CD14-positive monocyte (primary cell): ENCODE results near the gene CCDC116. TPM values are rescaled to one million over a fixed set of nuclear protein-coding genes. Genes with fewer than 3 reads are reported as not detected.

Source experiments
- DNase-seq, 3 donors: peaks; one replicate each; pipeline ENCODE4 v3.0.0-alpha.2; 2011 to 2022
- H2AFZ ChIP-seq: 2 replicates; pipeline ENCODE4 v1.6.0; 2012; ENCODE audit warnings: mild to moderate bottlenecking, low read depth, low read length, inconsistent platforms; ENCODE audit not compliant: insufficient read depth, poor library complexity, severe bottlenecking
- H3K27ac ChIP-seq, 2 donors: 1 replicate in 1 of 2; 2 replicates in 1 of 2; pipeline ENCODE4 v1.5.1; 2012 to 2013; ENCODE audit warnings: low read length in 2 of 2, control low read depth in 1 of 2, inconsistent platforms in 1 of 2, low read depth in 1 of 2, mild to moderate bottlenecking in 1 of 2
- H3K27me3 ChIP-seq, 2 donors: one replicate each; pipeline versions ENCODE4 v1.6.0 to v1.6.1; 2011 to 2013; ENCODE audit warnings: low read length in 2 of 2; ENCODE audit not compliant: control insufficient read depth in 2 of 2, insufficient read depth in 2 of 2
- H3K36me3 ChIP-seq, 2 donors: replicated peaks in 1 of 2; 1 replicate in 1 of 2; 2 replicates in 1 of 2; pipeline versions ENCODE4 v1.5.1 to v1.6.1; 2012 to 2013; ENCODE audit warnings: low read length in 2 of 2, control low read depth in 1 of 2, inconsistent platforms in 1 of 2, mild to moderate bottlenecking in 1 of 2; ENCODE audit not compliant: insufficient read depth in 2 of 2, control insufficient read depth in 1 of 2
- H3K4me1 ChIP-seq, 2 donors: 1 replicate in 1 of 2; 2 replicates in 1 of 2; pipeline versions ENCODE4 v1.5.1 to v1.6.1; 2012 to 2013; ENCODE audit warnings: low read length in 2 of 2, control low read depth in 1 of 2, inconsistent platforms in 1 of 2, mild to moderate bottlenecking in 1 of 2, moderate library complexity in 1 of 2; ENCODE audit not compliant: insufficient read depth in 2 of 2, control insufficient read depth in 1 of 2
- H3K4me2 ChIP-seq: replicated peaks from 2 replicates; pipeline ENCODE3; 2012; ENCODE audit warnings: low read length, moderate library complexity, mild to moderate bottlenecking; ENCODE audit not compliant: poor library complexity, severe bottlenecking; ENCODE audit errors: extremely low read depth
- H3K4me3 ChIP-seq, 3 experiments: fragments of 200-600 bp in 1 of 3; sonication (generic) in 1 of 3; replicated peaks in 1 of 3; 1 replicate in 2 of 3; 2 replicates in 1 of 3; pipeline ENCODE4 v1.5.1; 2011 to 2013; ENCODE audit warnings: low read length in 3 of 3, mild to moderate bottlenecking in 3 of 3, control low read depth in 2 of 3, low read depth in 2 of 3, inconsistent platforms in 1 of 3, moderate library complexity in 1 of 3
- H3K79me2 ChIP-seq: 2 replicates; pipeline ENCODE4 v1.6.0; 2012; ENCODE audit warnings: mild to moderate bottlenecking, control low read depth, inconsistent platforms, low read length, moderate library complexity; ENCODE audit not compliant: insufficient read depth
- H3K9ac ChIP-seq: 2 replicates; pipeline ENCODE4 v1.6.0; 2017; ENCODE audit warnings: low read length, mild to moderate bottlenecking; ENCODE audit not compliant: insufficient read depth, poor library complexity, severe bottlenecking
- H3K9me3 ChIP-seq, 2 donors: replicated peaks in 1 of 2; 1 replicate in 1 of 2; 2 replicates in 1 of 2; pipeline versions ENCODE4 v1.5.1 to v1.6.1; 2012 to 2013; ENCODE audit warnings: low read length in 2 of 2, control low read depth in 1 of 2; ENCODE audit not compliant: control insufficient read depth in 1 of 2, insufficient read depth in 1 of 2
- H4K20me1 ChIP-seq: 2 replicates; pipeline ENCODE4 v1.6.0; 2012; ENCODE audit warnings: mild to moderate bottlenecking, low read length, control low read depth, moderate library complexity; ENCODE audit not compliant: insufficient read depth
- H3K27ac Mint-ChIP-seq, 7 donors: one replicate each; pipeline ENCODE4 v1.8.0; 2020; ENCODE audit warnings: mild to moderate bottlenecking in 7 of 7, mixed read lengths in 7 of 7, moderate library complexity in 6 of 7, inconsistent platforms in 2 of 7
- H3K27me3 Mint-ChIP-seq, 3 donors: one replicate each; pipeline ENCODE4 v1.8.0; 2021 to 2022; ENCODE audit warnings: low read depth in 3 of 3, mild to moderate bottlenecking in 3 of 3, mixed read lengths in 3 of 3, moderate library complexity in 3 of 3, inconsistent platforms in 1 of 3
- H3K36me3 Mint-ChIP-seq, 2 donors: one replicate each; pipeline ENCODE4 v1.8.0; 2020; ENCODE audit warnings: mixed read lengths in 2 of 2, inconsistent platforms in 1 of 2, mild to moderate bottlenecking in 1 of 2
- H3K4me1 Mint-ChIP-seq: one replicate; pipeline ENCODE4 v1.8.0; 2020; ENCODE audit warnings: mild to moderate bottlenecking, mixed read lengths
- H3K4me3 Mint-ChIP-seq, 2 donors: one replicate each; pipeline ENCODE4 v1.8.0; 2020; ENCODE audit warnings: mild to moderate bottlenecking in 2 of 2, mixed read lengths in 2 of 2, moderate library complexity in 1 of 2
- H3K9me3 Mint-ChIP-seq, 7 donors: one replicate each; pipeline ENCODE4 v1.8.0; 2020 to 2022; ENCODE audit warnings: mixed read lengths in 7 of 7, mild to moderate bottlenecking in 6 of 7, moderate library complexity in 6 of 7, inconsistent platforms in 2 of 7
- CTCF ChIP-seq: fragments of 200-600 bp; IDR thresholded peaks from one replicate; pipeline ENCODE4 v1.8.0; 2022; ENCODE audit warnings: antibody characterized with exemption, mild to moderate bottlenecking
- WGBS: methylation state at CpG from one replicate; pipeline ENCODE4 v1.1.5; 2013; ENCODE audit warnings: missing lambda C conversion rate; ENCODE audit not compliant: insufficient coverage; 5-methylcytosine and 5-hydroxymethylcytosine counted together
- intact Hi-C, 2 donors: fragments of 100-400 bp; cut with micrococcal nuclease; formaldehyde crosslinking; loops; one replicate each; pipeline versions ENCODE4 v1.15.0 to v1.15.1; 2023
- polyA plus RNA-seq, 3 donors: library from polyadenylated mRNA; depleted of rRNA in 1 of 3; unstranded in 2 of 3; stranded (reverse) in 1 of 3; fragments of 300-500 nt in 2 of 3; fragments of >200 nt in 1 of 3; fragmentation: Illumina TruSeq in 2 of 3; gene quantifications; 1 replicate in 2 of 3; 2 replicates in 1 of 3; pipeline ENCODE4 v1.2.3, GENCODE V29; 2012 to 2021

The CCDC116 gene
- polyA plus RNA-seq, 3 donors, result 0.21 TPM; not detected in 2

- Histone ChIP-seq H2AFZ (no peak overlapping the region), H3K27me3 (peaks cover 0 to 3% of the 10 kb centered on the region in 2 donors), H3K4me3 (no peak overlapping the region), H3K36me3 (no peaks in the 10 kb centered on the region), H3K79me2 (peaks cover 10% of the 10 kb centered on the region), H3K9me3 (no peaks in the 10 kb centered on the region), H4K20me1 (no peaks in the 10 kb centered on the region), H3K4me2 (no peak overlapping the region), H3K27ac (no peak overlapping the region), H3K4me1 (peaks cover 22 to 29% of the 10 kb centered on the region in 2 donors), H3K9ac (no peak overlapping the region)
- Mint-ChIP-seq H3K4me1 (peaks cover 21% of the 10 kb centered on the region), H3K36me3 (no peaks in the 10 kb centered on the region), H3K27ac (no peak overlapping the region), H3K27me3 (peaks cover 2 to 8% (median 4%) of the 10 kb centered on the region in 3 donors), H3K9me3 (peaks cover 0 to under 1% (median 0%) of the 10 kb centered on the region in 7 donors), H3K4me3 (no peak overlapping the region)
- no peak for DNase-seq
- TF ChIP-seq CTCF, result no peak
- 97% methylated on average over 3 of the region's 5 CpGs for WGBS
- intact Hi-C loops, result no loop called here
Observed at GRCh38 chr22:21661991-21662390, 29.4 kb downstream of the CCDC116 start.

GRCh38 chr22:21663738-21664137 lies 31.2 kb downstream of the CCDC116 start:
- H3K4me1 Mint-ChIP-seq, result peaks cover 20% of the 10 kb centered on the region
- no peak overlapping the region for H2AFZ ChIP-seq
- H4K20me1 ChIP-seq, result no peaks in the 10 kb centered on the region
- no peak for DNase-seq
- H3K79me2 ChIP-seq, result peaks cover 23% of the 10 kb centered on the region
- no peaks in the 10 kb centered on the region for H3K9me3 ChIP-seq
- no peak overlapping the region for H3K27ac ChIP-seq
- no peaks in the 10 kb centered on the region for H3K27me3 ChIP-seq
- peak overlapping the region in 1 of 7 donors; percentile 66 for H3K27ac Mint-ChIP-seq
- H3K4me2 ChIP-seq, result no peak overlapping the region
- peaks cover 0 to 1% (median 0%) of the 10 kb centered on the region in 3 donors for H3K27me3 Mint-ChIP-seq
- no peak overlapping the region for H3K4me3 Mint-ChIP-seq
- H3K9ac ChIP-seq, result no peak overlapping the region
- no peak for TF ChIP-seq CTCF
- WGBS, result 95% methylated on average over 2 of the region's 2 CpGs
- H3K4me3 ChIP-seq, result no peak overlapping the region
- H3K9me3 Mint-ChIP-seq, result peaks cover 0 to 2% (median 0%) of the 10 kb centered on the region in 7 donors
- H3K36me3 ChIP-seq, result no peaks in the 10 kb centered on the region
- intact Hi-C loops, result no loop called here
- no peaks in the 10 kb centered on the region for H3K36me3 Mint-ChIP-seq
- H3K4me1 ChIP-seq, result peaks cover 12 to 18% of the 10 kb centered on the region in 2 donors
